Measurements from ENCODE around the gene CENPW. TPM values are rescaled to one million over a fixed set of nuclear protein-coding genes. Genes with fewer than 3 reads are reported as not detected.

The CENPW gene
- total RNA-seq, 1 experiment from 2014 or later, result 46.9 TPM

DNA sequence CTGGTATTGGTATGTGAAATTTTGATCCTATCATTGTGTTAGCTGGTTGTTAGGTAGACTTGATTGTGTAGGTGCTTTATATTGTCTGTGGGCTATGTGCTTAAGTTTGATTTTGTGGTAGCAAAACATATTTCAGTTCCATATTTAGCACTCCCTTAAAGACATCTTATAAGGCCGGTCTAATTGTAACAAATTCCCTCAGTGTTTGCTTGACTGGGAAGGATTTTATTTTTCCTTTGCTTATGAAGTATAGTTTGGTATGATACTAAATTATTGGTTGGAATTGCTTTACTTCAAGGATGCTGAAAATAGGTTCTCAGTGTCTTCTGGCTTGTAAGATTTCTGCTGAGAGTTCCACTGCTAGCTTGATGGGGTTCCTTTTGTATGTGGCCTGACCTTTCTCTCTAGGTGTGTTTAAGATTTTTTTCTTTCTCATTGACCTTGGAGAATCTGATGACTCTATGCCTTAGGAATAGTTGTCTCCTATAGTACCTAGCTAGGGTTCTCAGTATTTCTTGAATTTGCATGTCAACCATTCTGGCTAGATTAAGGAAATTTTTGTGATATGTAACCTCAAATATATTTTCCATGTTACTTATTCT, 20.1 kb downstream of the CENPW start:
- no peaks in the 10 kb centered on the region for H4K20me1 ChIP-seq (ENCODE audit: insufficient read depth)
- no peaks in the 10 kb centered on the region for H3K4me1 ChIP-seq (ENCODE audit: control insufficient read depth in 1 of 2, insufficient read depth in 2 of 2, low read length in 2 of 2)
- no peak overlapping the region for H3K9ac ChIP-seq (ENCODE audit: low read length)
- no peak overlapping the region for H3K4me3 ChIP-seq (replicated peaks in 1 of 2; ENCODE audit: low read depth in 1 of 2, low read length in 2 of 2)
- TF ChIP-seq FOSL1 (IDR thresholded peaks at IDR 0.05; ENCODE audit: low read depth) (no peak), POLR2AphosphoS5 (IDR thresholded peaks at IDR 0.05; ENCODE audit: low read depth, low read length) (no peak), EGR1 (IDR thresholded peaks at IDR 0.05; ENCODE audit: low read depth) (no peak), CBX3 (IDR thresholded peaks at IDR 0.05; ENCODE audit: low read depth) (peak; percentile 50; the same call in 1 of the 2 replicates)
- TF ChIP-seq, protein P1, sequence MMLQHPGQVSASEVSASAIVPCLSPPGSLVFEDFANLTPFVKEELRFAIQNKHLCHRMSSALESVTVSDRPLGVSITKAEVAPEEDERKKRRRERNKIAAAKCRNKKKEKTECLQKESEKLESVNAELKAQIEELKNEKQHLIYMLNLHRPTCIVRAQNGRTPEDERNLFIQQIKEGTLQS (IDR thresholded peaks at IDR 0.05), result no peak
- DNase-seq (ENCODE audit: low read depth, low spot score) (no peak), ATAC-seq (no peak)
- no TSS peak for BruUV-seq (replicated peaks)
- H2AFZ ChIP-seq (ENCODE audit: low read depth, low read length, poor library complexity, severe bottlenecking), result no peak overlapping the region
- no peaks in the 10 kb centered on the region for H3K79me2 ChIP-seq (ENCODE audit: insufficient read depth, low read length)
- H3K4me2 ChIP-seq (ENCODE audit: low read length), result no peak overlapping the region
- H3K9me3 ChIP-seq (ENCODE audit: control insufficient read depth in 1 of 2, insufficient read depth in 1 of 2, low read depth in 1 of 2, low read length in 2 of 2), result no peaks in the 10 kb centered on the region
- H3K36me3 ChIP-seq (ENCODE audit: control insufficient read depth in 1 of 2, insufficient read depth in 2 of 2, low read length in 2 of 2), result no peaks in the 10 kb centered on the region; a peak in 1 of 4 replicates
- ChIA-PET POLR2A (no interaction called here), RAD21 (ENCODE audit: low non-redundant PET in 1 of 2, low total read pairs in 2 of 2, uncharacterized antibody in 2 of 2, unreplicated experiment in 2 of 2) (no interaction called here), CTCF (interaction anchor here (2.2 to 2.3 kb wide), 2 partner anchors 14 to 297 kb away, joined by 7 to 8 read pairs; no protein-coding TSS in a partner anchor)
- no peaks in the 10 kb centered on the region for H3K27me3 ChIP-seq (ENCODE audit: insufficient read depth, low read length)
- no peaks in the 10 kb centered on the region for H3K9me2 ChIP-seq (ENCODE audit: insufficient read depth)
- no peak overlapping the region for H3K27ac ChIP-seq (ENCODE audit: low read depth, low read length)
- intact Hi-C loops (cut with micrococcal nuclease), result loop anchor here (2.0 kb wide), 1 partner anchor 761 kb away; no protein-coding TSS in a partner anchor

DNA sequence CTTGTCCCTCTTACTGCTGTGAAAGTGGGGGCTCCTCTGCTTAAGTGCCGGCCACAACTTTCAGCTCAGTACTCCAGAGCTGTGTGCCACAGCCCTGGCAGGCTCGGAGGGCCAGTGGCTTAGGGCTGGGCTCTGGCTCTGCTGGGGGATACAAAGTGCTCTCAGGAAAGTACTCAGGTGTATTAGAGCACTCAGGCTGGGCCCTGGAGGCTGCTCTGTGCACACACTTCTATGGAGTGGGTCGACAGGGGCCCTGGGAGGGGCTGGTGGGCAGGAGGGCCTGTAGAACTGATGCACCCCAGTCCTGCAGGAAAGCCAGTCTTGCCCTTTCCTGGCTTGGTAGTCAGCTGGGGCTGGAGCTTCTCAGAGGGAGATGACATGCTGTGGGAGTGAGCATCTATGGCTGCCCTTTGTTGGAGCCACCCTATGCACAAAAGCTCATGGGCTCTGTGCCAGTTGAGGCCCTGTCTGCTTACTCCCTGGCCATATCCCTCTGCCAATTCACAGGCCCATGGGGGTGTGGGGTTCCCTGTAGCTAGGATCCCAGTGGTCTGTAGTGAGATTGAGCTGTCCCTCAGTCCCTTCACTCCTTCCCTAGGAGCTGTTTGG, 22.0 kb downstream of the CENPW start:
- Histone ChIP-seq H3K9me3 (ENCODE audit: control insufficient read depth in 1 of 2, insufficient read depth in 1 of 2, low read depth in 1 of 2, low read length in 2 of 2) (no peaks in the 10 kb centered on the region), H3K4me1 (ENCODE audit: control insufficient read depth in 1 of 2, insufficient read depth in 2 of 2, low read length in 2 of 2) (no peaks in the 10 kb centered on the region), H3K79me2 (ENCODE audit: insufficient read depth, low read length) (no peaks in the 10 kb centered on the region), H3K27ac (ENCODE audit: low read depth, low read length) (no peak overlapping the region), H3K27me3 (ENCODE audit: insufficient read depth, low read length) (no peaks in the 10 kb centered on the region), H4K20me1 (ENCODE audit: insufficient read depth) (no peaks in the 10 kb centered on the region), H3K9me2 (ENCODE audit: insufficient read depth) (no peaks in the 10 kb centered on the region), H3K36me3 (ENCODE audit: control insufficient read depth in 1 of 2, insufficient read depth in 2 of 2, low read length in 2 of 2) (no peaks in the 10 kb centered on the region; a peak in 1 of 4 replicates), H3K9ac (ENCODE audit: low read length) (no peak overlapping the region), H2AFZ (ENCODE audit: low read depth, low read length, poor library complexity, severe bottlenecking) (no peak overlapping the region), H3K4me3 (replicated peaks in 1 of 2; ENCODE audit: low read depth in 1 of 2, low read length in 2 of 2) (no peak overlapping the region), H3K4me2 (ENCODE audit: low read length) (no peak overlapping the region)
- CTCF ChIA-PET, result interaction anchor here (2.2 to 2.3 kb wide), 2 partner anchors 12 to 295 kb away, joined by 7 to 8 read pairs; no protein-coding TSS in a partner anchor
- BruUV-seq (replicated peaks), result no TSS peak
- DNase-seq (ENCODE audit: low read depth, low spot score) (no peak), ATAC-seq (no peak)
- intact Hi-C loops (cut with micrococcal nuclease), result loop anchor here (1.0 to 2.0 kb wide), 2 partner anchors 295 to 759 kb away; no protein-coding TSS in a partner anchor
- RAD21 ChIA-PET (ENCODE audit: low non-redundant PET in 1 of 2, low total read pairs in 2 of 2, uncharacterized antibody in 2 of 2, unreplicated experiment in 2 of 2), result no interaction called here
- POLR2A ChIA-PET, result no interaction called here
- TF ChIP-seq POLR2A (IDR thresholded peaks at IDR 0.05; ENCODE audit: borderline replicate concordance, extremely low read depth, insufficient read depth, insufficient read length), result no peak
- TF ChIP-seq FOSL1 (IDR thresholded peaks at IDR 0.05; ENCODE audit: low read depth), result no peak
- no peak for TF ChIP-seq JUND (IDR thresholded peaks at IDR 0.05)
- no peak for TF ChIP-seq SIN3A (IDR thresholded peaks at IDR 0.05; ENCODE audit: low read depth)
- TF ChIP-seq SP1 (IDR thresholded peaks at IDR 0.05; ENCODE audit: low read depth), result no peak
- TF ChIP-seq EGR1 (IDR thresholded peaks at IDR 0.05; ENCODE audit: low read depth), result no peak
- TF ChIP-seq MAX (IDR thresholded peaks at IDR 0.05), result no peak
- TF ChIP-seq, protein P2, sequence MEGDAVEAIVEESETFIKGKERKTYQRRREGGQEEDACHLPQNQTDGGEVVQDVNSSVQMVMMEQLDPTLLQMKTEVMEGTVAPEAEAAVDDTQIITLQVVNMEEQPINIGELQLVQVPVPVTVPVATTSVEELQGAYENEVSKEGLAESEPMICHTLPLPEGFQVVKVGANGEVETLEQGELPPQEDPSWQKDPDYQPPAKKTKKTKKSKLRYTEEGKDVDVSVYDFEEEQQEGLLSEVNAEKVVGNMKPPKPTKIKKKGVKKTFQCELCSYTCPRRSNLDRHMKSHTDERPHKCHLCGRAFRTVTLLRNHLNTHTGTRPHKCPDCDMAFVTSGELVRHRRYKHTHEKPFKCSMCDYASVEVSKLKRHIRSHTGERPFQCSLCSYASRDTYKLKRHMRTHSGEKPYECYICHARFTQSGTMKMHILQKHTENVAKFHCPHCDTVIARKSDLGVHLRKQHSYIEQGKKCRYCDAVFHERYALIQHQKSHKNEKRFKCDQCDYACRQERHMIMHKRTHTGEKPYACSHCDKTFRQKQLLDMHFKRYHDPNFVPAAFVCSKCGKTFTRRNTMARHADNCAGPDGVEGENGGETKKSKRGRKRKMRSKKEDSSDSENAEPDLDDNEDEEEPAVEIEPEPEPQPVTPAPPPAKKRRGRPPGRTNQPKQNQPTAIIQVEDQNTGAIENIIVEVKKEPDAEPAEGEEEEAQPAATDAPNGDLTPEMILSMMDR (IDR thresholded peaks at IDR 0.05 in 2 of 3, conservative IDR thresholded peaks at IDR 0.05 in 1 of 3; ENCODE audit: borderline replicate concordance in 1 of 3, insufficient read depth in 1 of 3, low read depth in 2 of 3, low read length in 2 of 3), result no peak
- no peak for TF ChIP-seq ZNF274 (IDR thresholded peaks at IDR 0.05; ENCODE audit: low read depth, low read length)
- no peak for TF ChIP-seq EZH2 (IDR thresholded peaks at IDR 0.05)
- TF ChIP-seq, protein P3, sequence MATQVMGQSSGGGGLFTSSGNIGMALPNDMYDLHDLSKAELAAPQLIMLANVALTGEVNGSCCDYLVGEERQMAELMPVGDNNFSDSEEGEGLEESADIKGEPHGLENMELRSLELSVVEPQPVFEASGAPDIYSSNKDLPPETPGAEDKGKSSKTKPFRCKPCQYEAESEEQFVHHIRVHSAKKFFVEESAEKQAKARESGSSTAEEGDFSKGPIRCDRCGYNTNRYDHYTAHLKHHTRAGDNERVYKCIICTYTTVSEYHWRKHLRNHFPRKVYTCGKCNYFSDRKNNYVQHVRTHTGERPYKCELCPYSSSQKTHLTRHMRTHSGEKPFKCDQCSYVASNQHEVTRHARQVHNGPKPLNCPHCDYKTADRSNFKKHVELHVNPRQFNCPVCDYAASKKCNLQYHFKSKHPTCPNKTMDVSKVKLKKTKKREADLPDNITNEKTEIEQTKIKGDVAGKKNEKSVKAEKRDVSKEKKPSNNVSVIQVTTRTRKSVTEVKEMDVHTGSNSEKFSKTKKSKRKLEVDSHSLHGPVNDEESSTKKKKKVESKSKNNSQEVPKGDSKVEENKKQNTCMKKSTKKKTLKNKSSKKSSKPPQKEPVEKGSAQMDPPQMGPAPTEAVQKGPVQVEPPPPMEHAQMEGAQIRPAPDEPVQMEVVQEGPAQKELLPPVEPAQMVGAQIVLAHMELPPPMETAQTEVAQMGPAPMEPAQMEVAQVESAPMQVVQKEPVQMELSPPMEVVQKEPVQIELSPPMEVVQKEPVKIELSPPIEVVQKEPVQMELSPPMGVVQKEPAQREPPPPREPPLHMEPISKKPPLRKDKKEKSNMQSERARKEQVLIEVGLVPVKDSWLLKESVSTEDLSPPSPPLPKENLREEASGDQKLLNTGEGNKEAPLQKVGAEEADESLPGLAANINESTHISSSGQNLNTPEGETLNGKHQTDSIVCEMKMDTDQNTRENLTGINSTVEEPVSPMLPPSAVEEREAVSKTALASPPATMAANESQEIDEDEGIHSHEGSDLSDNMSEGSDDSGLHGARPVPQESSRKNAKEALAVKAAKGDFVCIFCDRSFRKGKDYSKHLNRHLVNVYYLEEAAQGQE (IDR thresholded peaks at IDR 0.05; ENCODE audit: low read depth), result no peak
